OCI-LY7 (cell line): ENCODE data around the gene LRRC31. TPM values are rescaled to one million over a fixed set of nuclear protein-coding genes. Genes with fewer than 3 reads are reported as not detected.
A peak's percentile ranks its signal among the peaks of the same experiment; 100 is the strongest.

Experiments
- BruUV-seq: library from RNA; stranded (reverse); fragments of 400-500 nt; replicated peaks from 2 replicates; lab custom pipeline; 2021; lab: Mats Ljungman, UMichigan
- CTCF ChIA-PET: fragments of 300-600 bp; sonication (Branson Sonifier 250); formaldehyde crosslinking; loops from one replicate; lab custom pipeline; 2022; ENCODE audit warnings: antibody characterized with exemption; ENCODE audit not compliant: unreplicated experiment; lab: Charles Lee
- POLR2A ChIA-PET: fragments of 300-600 bp; sonication (Branson Sonifier 250); formaldehyde crosslinking; loops from one replicate; lab custom pipeline; 2022; ENCODE audit warnings: antibody characterized with exemption; lab: Charles Lee
- DNase-seq: peaks from one replicate; pipeline ENCODE4 v3.0.0-alpha.2; 2015; ENCODE audit warnings: low spot score
- H2AFZ ChIP-seq: fragments of 200-600 bp; sonication (generic), shearing (Covaris generic); 2 replicates; pipeline ENCODE4 v1.6.1; 2014; ENCODE audit warnings: mild to moderate bottlenecking, antibody characterized with exemption, low read length, moderate library complexity
- H3K27ac ChIP-seq: fragments of 200-600 bp; sonication (generic); 2 replicates; pipeline ENCODE4 v1.5.1; 2014; ENCODE audit warnings: mixed run types, low read depth, mild to moderate bottlenecking, moderate library complexity, low read length, inconsistent platforms; ENCODE audit not compliant: poor library complexity, severe bottlenecking
- H3K36me3 ChIP-seq: fragments of 200-600 bp; sonication (generic); 2 replicates; pipeline ENCODE4 v1.6.1; 2014; ENCODE audit warnings: mild to moderate bottlenecking, antibody characterized with exemption, low read length, moderate library complexity, mixed read lengths; ENCODE audit not compliant: insufficient read depth
- H3K4me1 ChIP-seq: fragments of 200-600 bp; sonication (generic); 2 replicates; pipeline ENCODE4 v1.5.1; 2014; ENCODE audit warnings: mild to moderate bottlenecking, low read length; ENCODE audit not compliant: insufficient read depth, poor library complexity, severe bottlenecking
- H3K4me2 ChIP-seq: fragments of 200-600 bp; sonication (generic); 2 replicates; pipeline ENCODE4 v1.6.1; 2014; ENCODE audit warnings: mild to moderate bottlenecking, low read length
- H3K4me3 ChIP-seq: fragments of 200-600 bp; sonication (generic); 2 replicates; pipeline ENCODE4 v1.5.1; 2014; ENCODE audit warnings: mild to moderate bottlenecking, low read depth, low read length; ENCODE audit not compliant: poor library complexity, severe bottlenecking
- H3K79me2 ChIP-seq: fragments of 200-600 bp; sonication (generic); 2 replicates; pipeline ENCODE4 v1.6.1; 2016; ENCODE audit warnings: low read depth, mild to moderate bottlenecking, low read length, moderate library complexity, mixed read lengths; ENCODE audit not compliant: insufficient read depth
- H3K9me2 ChIP-seq: fragments of 200-600 bp; sonication (generic); 2 replicates; pipeline ENCODE4 v1.6.1; 2016; ENCODE audit warnings: mild to moderate bottlenecking, low read length, mixed read lengths; ENCODE audit not compliant: insufficient read depth
- H3K9me3 ChIP-seq: fragments of 200-600 bp; sonication (generic); 2 replicates; pipeline ENCODE4 v1.6.1; 2014; ENCODE audit warnings: mild to moderate bottlenecking, mixed run types, low read length, mixed read lengths
- H4K20me1 ChIP-seq: fragments of 200-600 bp; sonication (generic); 2 replicates; pipeline ENCODE4 v1.6.1; 2014; ENCODE audit warnings: mild to moderate bottlenecking, antibody characterized with exemption, low read length, moderate library complexity, mixed read lengths; ENCODE audit not compliant: insufficient read depth
- EZH2phosphoT487 ChIP-seq: fragments of 200-600 bp; sonication (generic); IDR thresholded peaks from 2 replicates; pipeline ENCODE4 v1.6.1; 2018; ENCODE audit warnings: low read depth, borderline replicate concordance, mild to moderate bottlenecking, mixed run types, antibody characterized with exemption, low read length, moderate library complexity, mixed read lengths
- intact Hi-C: fragments of 100-400 bp; cut with micrococcal nuclease; formaldehyde crosslinking; loops from one replicate; pipeline ENCODE4 v1.10.0; 2022; ENCODE audit not compliant: unreplicated experiment
- total RNA-seq, 2 experiments: library from RNA; depleted of rRNA in 1 of 2; stranded (reverse); fragments of >200 nt in 1 of 2; shearing (Covaris generic) in 1 of 2; gene quantifications; 2 replicates each; pipeline ENCODE4 v1.2.3, GENCODE V29; 2014 to 2022
- TF ChIP-seq, protein P1 (sequence below): fragments of 200-600 bp; sonication (generic); conservative IDR thresholded peaks from 2 replicates; pipeline ENCODE4 v1.5.1; 2014; ENCODE audit warnings: mild to moderate bottlenecking, antibody characterized with exemption, low read length, moderate library complexity, mixed read lengths

Gene LRRC31
- total RNA-seq, 2 experiments from 2014 or later = not detected

DNA sequence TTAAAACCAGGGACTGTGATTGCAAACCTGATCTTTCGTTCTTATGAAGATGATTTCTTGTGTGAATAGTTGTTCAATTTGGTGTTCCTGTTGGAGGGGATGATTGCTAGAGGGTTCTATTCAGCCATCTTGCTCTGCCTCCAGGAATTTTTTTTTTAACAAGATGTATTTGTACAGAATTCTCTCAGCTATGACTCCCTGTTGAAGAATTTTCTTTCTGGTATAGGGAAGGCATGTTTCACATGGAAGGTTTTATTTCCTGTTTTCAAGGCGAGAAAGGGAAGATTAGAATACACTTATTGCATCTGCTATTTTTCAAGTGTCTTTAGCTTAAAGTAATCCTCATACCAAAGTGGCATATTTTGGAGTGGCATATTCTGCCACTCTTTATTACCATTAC lies 51.4 kb downstream of the LRRC31 start:
- peaks cover 21% of the 10 kb centered on the region; the same call in 1 of the 2 replicates for H3K9me3 ChIP-seq
- POLR2A ChIA-PET = interaction anchor here (0.7 to 1.7 kb wide), 3 partner anchors 25 to 197 kb away, joined by 3 to 5 read pairs (median 3); no protein-coding TSS in a partner anchor
- no TSS peak for BruUV-seq
- TF ChIP-seq, protein P1, sequence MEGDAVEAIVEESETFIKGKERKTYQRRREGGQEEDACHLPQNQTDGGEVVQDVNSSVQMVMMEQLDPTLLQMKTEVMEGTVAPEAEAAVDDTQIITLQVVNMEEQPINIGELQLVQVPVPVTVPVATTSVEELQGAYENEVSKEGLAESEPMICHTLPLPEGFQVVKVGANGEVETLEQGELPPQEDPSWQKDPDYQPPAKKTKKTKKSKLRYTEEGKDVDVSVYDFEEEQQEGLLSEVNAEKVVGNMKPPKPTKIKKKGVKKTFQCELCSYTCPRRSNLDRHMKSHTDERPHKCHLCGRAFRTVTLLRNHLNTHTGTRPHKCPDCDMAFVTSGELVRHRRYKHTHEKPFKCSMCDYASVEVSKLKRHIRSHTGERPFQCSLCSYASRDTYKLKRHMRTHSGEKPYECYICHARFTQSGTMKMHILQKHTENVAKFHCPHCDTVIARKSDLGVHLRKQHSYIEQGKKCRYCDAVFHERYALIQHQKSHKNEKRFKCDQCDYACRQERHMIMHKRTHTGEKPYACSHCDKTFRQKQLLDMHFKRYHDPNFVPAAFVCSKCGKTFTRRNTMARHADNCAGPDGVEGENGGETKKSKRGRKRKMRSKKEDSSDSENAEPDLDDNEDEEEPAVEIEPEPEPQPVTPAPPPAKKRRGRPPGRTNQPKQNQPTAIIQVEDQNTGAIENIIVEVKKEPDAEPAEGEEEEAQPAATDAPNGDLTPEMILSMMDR = no peak
- TF ChIP-seq EZH2phosphoT487 = no peak
- CTCF ChIA-PET = no interaction called here
- intact Hi-C loops = no loop called here
- peaks cover 8% of the 10 kb centered on the region for H3K4me1 ChIP-seq
- DNase-seq = no peak
- no peaks in the 10 kb centered on the region for H3K9me2 ChIP-seq
- H2AFZ ChIP-seq = no peak overlapping the region
- no peak overlapping the region for H3K27ac ChIP-seq
- H3K79me2 ChIP-seq = no peaks in the 10 kb centered on the region
- no peaks in the 10 kb centered on the region; the same call in 1 of the 2 replicates for H3K36me3 ChIP-seq
- H4K20me1 ChIP-seq = no peaks in the 10 kb centered on the region
- no peak overlapping the region for H3K4me3 ChIP-seq
- H3K4me2 ChIP-seq = no peak overlapping the region

- POLR2A ChIA-PET = interaction anchor here (0.6 to 2.1 kb wide), 2 partner anchors 16 to 25 kb away, joined by 3 to 6 read pairs; no protein-coding TSS in a partner anchor
- intact Hi-C loops = no loop called here
Observed at GRCh38 chr3:169815590-169816150, 54.1 kb downstream of the LRRC31 start.

More at GRCh38 chr3:169815590-169816150, 54.1 kb downstream of the LRRC31 start:
- peaks cover 21% of the 10 kb centered on the region; the same call in 1 of the 2 replicates for H3K9me3 ChIP-seq
- no peaks in the 10 kb centered on the region for H3K9me2 ChIP-seq
- no peak overlapping the region for H3K27ac ChIP-seq
- peak; percentile 11 for DNase-seq
- H3K4me3 ChIP-seq = no peak overlapping the region
- CTCF ChIA-PET = interaction anchor here (0.8 kb wide), 1 partner anchor 25 kb away, joined by 3 read pairs; no protein-coding TSS in a partner anchor
- no peak for TF ChIP-seq EZH2phosphoT487
- TF ChIP-seq, protein P1 = no peak
- no peaks in the 10 kb centered on the region for H4K20me1 ChIP-seq
- peaks cover 31% of the 10 kb centered on the region for H3K4me1 ChIP-seq
- BruUV-seq = no TSS peak
- H3K36me3 ChIP-seq = no peaks in the 10 kb centered on the region; the same call in 1 of the 2 replicates
- no peak overlapping the region for H2AFZ ChIP-seq
- no peak overlapping the region for H3K4me2 ChIP-seq
- no peaks in the 10 kb centered on the region for H3K79me2 ChIP-seq
